ENCODE measurements around the gene HMCN2.

GRCh38 chr9:130275156-130275555 is 9.6 kb downstream of the HMCN2 start:
- TF ChIP-seq CTCF (IDR thresholded peaks at IDR 0.05): no peak
- no peak for TF ChIP-seq POLR2A (IDR thresholded peaks at IDR 0.05)

All from uterus (tissue), 2 donors.